Uterus (tissue), 2 donors: ENCODE measurements around the gene TCF4.

Experiments
- CTCF ChIP-seq, 4 experiments: fragments of 200-600 bp in 2 of 4; fragments of 450-650 bp in 2 of 4; sonication (generic) in 2 of 4; IDR thresholded peaks; one replicate each; pipeline ENCODE4 v1.5.1; 2016 to 2019; ENCODE audit warnings: antibody characterized with exemption in 4 of 4, mild to moderate bottlenecking in 2 of 4, moderate library complexity in 1 of 4
- POLR2A ChIP-seq, 2 donors: fragments of 450-650 bp; IDR thresholded peaks; one replicate each; pipeline ENCODE4 v1.6.1; 2016; ENCODE audit warnings: antibody characterized with exemption in 2 of 2, mild to moderate bottlenecking in 1 of 2, moderate library complexity in 1 of 2

- TF ChIP-seq CTCF (IDR thresholded peaks at IDR 0.05) (no peak), POLR2A (IDR thresholded peaks at IDR 0.05) (no peak)
Measured at GRCh38 chr18:55584201-55584600, 3.8 kb downstream of the TCF4 start.
